ENCODE data around the gene PCYT1B.
"Not testable (repeated sequence)": the region's sequence is repeated elsewhere in the genome, so short reads cannot be mapped to it uniquely, and the experiment has no call there.

PCYT1B gene

GRCh38 chrX:24648495-24648894 is 1.3 kb upstream of the PCYT1B start:
- in situ Hi-C loops (cut with MboI; ENCODE audit: low pct_unique_long_range_greater_than_20kb, low sequenced_read_pairs) = no loop called here
- no peak for DNase-seq

GRCh38 chrX:24646745-24647182 is 383 bp downstream of the PCYT1B start:
- in situ Hi-C loops (cut with MboI; ENCODE audit: low pct_unique_long_range_greater_than_20kb, low sequenced_read_pairs) = no loop called here
- DNase-seq = peak; percentile 2

GRCh38 chrX:24646006-24646405 is 1.1 kb downstream of the PCYT1B start:
- in situ Hi-C loops (cut with MboI; ENCODE audit: low pct_unique_long_range_greater_than_20kb, low sequenced_read_pairs) = no loop called here
- DNase-seq = no peak

GRCh38 chrX:24643116-24643515 is 4.0 kb downstream of the PCYT1B start:
- in situ Hi-C loops (cut with MboI; ENCODE audit: low pct_unique_long_range_greater_than_20kb, low sequenced_read_pairs) = no loop called here
- DNase-seq = no peak

GRCh38 chrX:24629701-24630100 is 17.4 kb downstream of the PCYT1B start:
- in situ Hi-C loops (cut with MboI; ENCODE audit: low pct_unique_long_range_greater_than_20kb, low sequenced_read_pairs) = no loop called here
- DNase-seq = no peak

GRCh38 chrX:24619647-24620046 is 27.5 kb downstream of the PCYT1B start:
- in situ Hi-C loops (cut with MboI; ENCODE audit: low pct_unique_long_range_greater_than_20kb, low sequenced_read_pairs) = no loop called here
- no peak for DNase-seq

GRCh38 chrX:24610516-24610915 is 36.6 kb downstream of the PCYT1B start:
- no peak for DNase-seq
- in situ Hi-C loops (cut with MboI; ENCODE audit: low pct_unique_long_range_greater_than_20kb, low sequenced_read_pairs) = no loop called here

- DNase-seq = no peak
- in situ Hi-C loops (cut with MboI; ENCODE audit: low pct_unique_long_range_greater_than_20kb, low sequenced_read_pairs) = no loop called here
These were observed 39.5 kb downstream of the PCYT1B start for GRCh38 chrX:24607616-24608015.

- in situ Hi-C loops (cut with MboI; ENCODE audit: low pct_unique_long_range_greater_than_20kb, low sequenced_read_pairs); DNase-seq: not testable (repeated sequence)
These were observed 41.2 kb downstream of the PCYT1B start for GRCh38 chrX:24605941-24606340.

- no peak for DNase-seq
- in situ Hi-C loops (cut with MboI; ENCODE audit: low pct_unique_long_range_greater_than_20kb, low sequenced_read_pairs) = no loop called here
These were observed 44.0 kb downstream of the PCYT1B start for GRCh38 chrX:24603191-24603590.

- DNase-seq = no peak
- in situ Hi-C loops (cut with MboI; ENCODE audit: low pct_unique_long_range_greater_than_20kb, low sequenced_read_pairs) = no loop called here
These were observed 45.3 kb downstream of the PCYT1B start for GRCh38 chrX:24601858-24602257.

GRCh38 chrX:24594501-24594900 is 52.6 kb downstream of the PCYT1B start:
- in situ Hi-C loops (cut with MboI; ENCODE audit: low pct_unique_long_range_greater_than_20kb, low sequenced_read_pairs) = no loop called here
- DNase-seq = no peak

- in situ Hi-C loops (cut with MboI; ENCODE audit: low pct_unique_long_range_greater_than_20kb, low sequenced_read_pairs) = no loop called here
- DNase-seq = no peak
These were observed 57.0 kb downstream of the PCYT1B start for GRCh38 chrX:24590111-24590510.

- in situ Hi-C loops (cut with MboI; ENCODE audit: low pct_unique_long_range_greater_than_20kb, low sequenced_read_pairs) = no loop called here
- no peak for DNase-seq
These were observed 70.1 kb downstream of the PCYT1B start for GRCh38 chrX:24577091-24577490.

- in situ Hi-C loops (cut with MboI; ENCODE audit: low pct_unique_long_range_greater_than_20kb, low sequenced_read_pairs) = no loop called here
- DNase-seq = no peak
These were observed 71.7 kb downstream of the PCYT1B start for GRCh38 chrX:24575496-24575895.

GRCh38 chrX:24574743-24575142 is 72.4 kb downstream of the PCYT1B start:
- in situ Hi-C loops (cut with MboI; ENCODE audit: low pct_unique_long_range_greater_than_20kb, low sequenced_read_pairs) = no loop called here

GRCh38 chrX:24567169-24567568 is 80.0 kb downstream of the PCYT1B start:
- DNase-seq = no peak
- in situ Hi-C loops (cut with MboI; ENCODE audit: low pct_unique_long_range_greater_than_20kb, low sequenced_read_pairs) = no loop called here

More at GRCh38 chrX:24574743-24575142, 72.4 kb downstream of the PCYT1B start:
- no peak for DNase-seq

- in situ Hi-C loops (cut with MboI; ENCODE audit: low pct_unique_long_range_greater_than_20kb, low sequenced_read_pairs) = no loop called here
- no peak for DNase-seq
These were observed 80.9 kb downstream of the PCYT1B start for GRCh38 chrX:24566240-24566639.

- in situ Hi-C loops (cut with MboI; ENCODE audit: low pct_unique_long_range_greater_than_20kb, low sequenced_read_pairs) = no loop called here
- DNase-seq = no peak
These were observed 83.7 kb downstream of the PCYT1B start for GRCh38 chrX:24563291-24564010.

GRCh38 chrX:24561121-24561520 is 86.0 kb downstream of the PCYT1B start:
- in situ Hi-C loops (cut with MboI; ENCODE audit: low pct_unique_long_range_greater_than_20kb, low sequenced_read_pairs) = no loop called here
- peak; percentile 57 for DNase-seq

- DNase-seq = no peak
- in situ Hi-C loops (cut with MboI; ENCODE audit: low pct_unique_long_range_greater_than_20kb, low sequenced_read_pairs) = no loop called here
These were observed 94.1 kb downstream of the PCYT1B start for GRCh38 chrX:24553011-24553410.

All from KBM-7 (cell line).